PC-9 (cell line): Measurements from ENCODE around the gene TMCO4. TPM values are rescaled to one million over a fixed set of nuclear protein-coding genes. Genes with fewer than 3 reads are reported as not detected.

Experiments
- BruUV-seq: library from RNA; stranded (reverse); fragments of 400-500 nt; replicated peaks from 2 replicates; lab custom pipeline; 2021; lab: Mats Ljungman, UMichigan
- CTCF ChIA-PET: fragments of 300-600 bp; sonication (Branson Sonifier 250); formaldehyde crosslinking; loops from one replicate; lab custom pipeline; 2022; ENCODE audit warnings: antibody characterized with exemption; lab: Charles Lee
- POLR2A ChIA-PET: fragments of 300-600 bp; sonication (Branson Sonifier 250); formaldehyde crosslinking; loops from one replicate; lab custom pipeline; 2022; ENCODE audit warnings: antibody characterized with exemption; ENCODE audit not compliant: unreplicated experiment; lab: Charles Lee
- DNase-seq, 2 experiments: peaks; one replicate each; pipeline versions ENCODE4 v3.0.0 to v3.0.0-alpha.2; 2015 to 2022; ENCODE audit warnings: mixed read lengths in 1 of 2
- H2AFZ ChIP-seq: fragments of 200-600 bp; sonication (generic); 2 replicates; pipeline ENCODE4 v1.8.1; 2017; ENCODE audit warnings: antibody characterized with exemption
- H3F3A ChIP-seq: fragments of 200-600 bp; sonication (generic); 2 replicates; pipeline ENCODE4 v1.8.1; 2017; ENCODE audit warnings: antibody characterized with exemption, mild to moderate bottlenecking, low read depth; ENCODE audit not compliant: insufficient read depth
- H3K27ac ChIP-seq: fragments of 200-600 bp; sonication (generic); 2 replicates; pipeline ENCODE4 v1.6.1; 2016; ENCODE audit warnings: mixed run types
- H3K27me3 ChIP-seq: fragments of 200-600 bp; sonication (generic); 2 replicates; pipeline ENCODE4 v1.6.1; 2016; ENCODE audit warnings: low read depth, mixed run types; ENCODE audit not compliant: insufficient read depth
- H3K36me3 ChIP-seq: fragments of 200-600 bp; sonication (generic); 2 replicates; pipeline ENCODE4 v1.6.1; 2016; ENCODE audit warnings: low read depth, mixed run types
- H3K4me1 ChIP-seq: fragments of 200-600 bp; sonication (generic); replicated peaks from 2 replicates; pipeline ENCODE4 v1.6.1; 2016; ENCODE audit warnings: mixed run types; ENCODE audit not compliant: insufficient read depth
- H3K4me2 ChIP-seq: fragments of 200-600 bp; sonication (generic); 2 replicates; pipeline ENCODE4 v1.6.1; 2017; ENCODE audit warnings: mixed run types
- H3K4me3 ChIP-seq: fragments of 200-600 bp; sonication (generic); 2 replicates; pipeline ENCODE4 v1.6.1; 2016; ENCODE audit warnings: mixed run types
- H3K79me2 ChIP-seq: fragments of 200-600 bp; sonication (generic); 2 replicates; pipeline ENCODE4 v1.6.1; 2017; ENCODE audit warnings: low read depth, mixed run types
- H3K9me2 ChIP-seq: fragments of 200-600 bp; sonication (generic); 2 replicates; pipeline ENCODE4 v1.8.1; 2017; ENCODE audit warnings: mild to moderate bottlenecking; ENCODE audit not compliant: insufficient read depth
- H3K9me3 ChIP-seq: fragments of 200-600 bp; sonication (generic); 2 replicates; pipeline ENCODE4 v1.8.1; 2016; ENCODE audit warnings: low read depth; ENCODE audit not compliant: insufficient read depth
- H4K20me1 ChIP-seq: fragments of 200-600 bp; sonication (generic); 2 replicates; pipeline ENCODE4 v1.8.1; 2017; ENCODE audit not compliant: insufficient read depth
- CTCF ChIP-seq: fragments of 200-600 bp; sonication (generic); conservative IDR thresholded peaks from 2 replicates; pipeline ENCODE4 v1.6.1; 2017; ENCODE audit warnings: mixed run types, antibody characterized with exemption, mild to moderate bottlenecking, moderate library complexity
- EZH2 ChIP-seq: fragments of 200-600 bp; sonication (generic); IDR thresholded peaks from 2 replicates; pipeline ENCODE4 v1.8.0; 2017; ENCODE audit warnings: antibody characterized with exemption, low read depth
- intact Hi-C: fragments of 100-400 bp; cut with micrococcal nuclease; formaldehyde crosslinking; loops from one replicate; pipeline ENCODE4 v1.10.0; 2022; ENCODE audit not compliant: unreplicated experiment
- total RNA-seq: library from RNA; stranded (reverse); gene quantifications from 2 replicates; pipeline ENCODE4 v1.2.3, GENCODE V29; 2021

TMCO4 gene
- total RNA-seq, 1 experiment from 2014 or later = 22.6 TPM

GRCh38 chr1:19688041-19688842, 111.5 kb downstream of the TMCO4 start:
- Histone ChIP-seq H3K79me2 (no peaks in the 10 kb centered on the region), H3K36me3 (no peaks in the 10 kb centered on the region), H3K4me3 (no peak overlapping the region), H3K4me2 (no peak overlapping the region), H3K4me1 (no peaks in the 10 kb centered on the region), H2AFZ (no peak overlapping the region), H3F3A (no peaks in the 10 kb centered on the region), H3K27ac (no peak overlapping the region), H3K9me3 (no peaks in the 10 kb centered on the region), H3K9me2 (no peaks in the 10 kb centered on the region), H4K20me1 (no peaks in the 10 kb centered on the region), H3K27me3 (no peaks in the 10 kb centered on the region)
- DNase-seq = no peak
- CTCF ChIA-PET = no interaction called here
- no peak for TF ChIP-seq CTCF
- no peak for TF ChIP-seq EZH2
- intact Hi-C loops = no loop called here
- POLR2A ChIA-PET = no interaction called here
- no TSS peak for BruUV-seq

GRCh38 chr1:19687414-19687813, 112.3 kb downstream of the TMCO4 start:
- no peak overlapping the region for H3K4me2 ChIP-seq
- intact Hi-C loops = no loop called here
- no peak for TF ChIP-seq EZH2
- TF ChIP-seq CTCF = no peak
- no peak for DNase-seq
- H3K9me3 ChIP-seq = no peaks in the 10 kb centered on the region
- H3F3A ChIP-seq = no peaks in the 10 kb centered on the region
- H3K4me3 ChIP-seq = no peak overlapping the region
- ChIA-PET CTCF (no interaction called here), POLR2A (no interaction called here)
- no peaks in the 10 kb centered on the region for H3K4me1 ChIP-seq
- H3K27ac ChIP-seq = no peak overlapping the region
- H3K36me3 ChIP-seq = no peaks in the 10 kb centered on the region
- H3K9me2 ChIP-seq = no peaks in the 10 kb centered on the region
- no peaks in the 10 kb centered on the region for H3K27me3 ChIP-seq
- no peaks in the 10 kb centered on the region for H4K20me1 ChIP-seq
- no peak overlapping the region for H2AFZ ChIP-seq
- no TSS peak for BruUV-seq
- H3K79me2 ChIP-seq = no peaks in the 10 kb centered on the region

- Histone ChIP-seq H3K9me3 (no peaks in the 10 kb centered on the region), H3K9me2 (no peaks in the 10 kb centered on the region), H2AFZ (no peak overlapping the region), H3K27me3 (no peaks in the 10 kb centered on the region), H3K36me3 (no peaks in the 10 kb centered on the region), H4K20me1 (no peaks in the 10 kb centered on the region), H3K4me2 (no peak overlapping the region), H3K27ac (no peak overlapping the region), H3K4me1 (no peaks in the 10 kb centered on the region), H3K79me2 (no peaks in the 10 kb centered on the region), H3F3A (no peaks in the 10 kb centered on the region), H3K4me3 (no peak overlapping the region)
- intact Hi-C loops = no loop called here
- POLR2A ChIA-PET = no interaction called here
- TF ChIP-seq CTCF (no peak), EZH2 (no peak)
- no peak for DNase-seq
- CTCF ChIA-PET = no interaction called here
- BruUV-seq = no TSS peak
Measured at GRCh38 chr1:19685994-19686393, 113.7 kb downstream of the TMCO4 start.
